A549 treated with AZD2906 at 1 μM for 4 hours (cell line): Measurements from ENCODE around the gene THRSP. TPM values are rescaled to one million over a fixed set of nuclear protein-coding genes. Genes with fewer than 3 reads are reported as not detected.

Experiments
- total RNA-seq: library from RNA; stranded (reverse); fragments of 200-300 nt; extraction: Qiagen RNA extraction; gene quantifications from 5 replicates; pipeline ENCODE4 v1.2.3, GENCODE V29; 2022

THRSP gene, protein sequence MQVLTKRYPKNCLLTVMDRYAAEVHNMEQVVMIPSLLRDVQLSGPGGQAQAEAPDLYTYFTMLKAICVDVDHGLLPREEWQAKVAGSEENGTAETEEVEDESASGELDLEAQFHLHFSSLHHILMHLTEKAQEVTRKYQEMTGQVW
- not detected in 5 replicates for total RNA-seq

DNA sequence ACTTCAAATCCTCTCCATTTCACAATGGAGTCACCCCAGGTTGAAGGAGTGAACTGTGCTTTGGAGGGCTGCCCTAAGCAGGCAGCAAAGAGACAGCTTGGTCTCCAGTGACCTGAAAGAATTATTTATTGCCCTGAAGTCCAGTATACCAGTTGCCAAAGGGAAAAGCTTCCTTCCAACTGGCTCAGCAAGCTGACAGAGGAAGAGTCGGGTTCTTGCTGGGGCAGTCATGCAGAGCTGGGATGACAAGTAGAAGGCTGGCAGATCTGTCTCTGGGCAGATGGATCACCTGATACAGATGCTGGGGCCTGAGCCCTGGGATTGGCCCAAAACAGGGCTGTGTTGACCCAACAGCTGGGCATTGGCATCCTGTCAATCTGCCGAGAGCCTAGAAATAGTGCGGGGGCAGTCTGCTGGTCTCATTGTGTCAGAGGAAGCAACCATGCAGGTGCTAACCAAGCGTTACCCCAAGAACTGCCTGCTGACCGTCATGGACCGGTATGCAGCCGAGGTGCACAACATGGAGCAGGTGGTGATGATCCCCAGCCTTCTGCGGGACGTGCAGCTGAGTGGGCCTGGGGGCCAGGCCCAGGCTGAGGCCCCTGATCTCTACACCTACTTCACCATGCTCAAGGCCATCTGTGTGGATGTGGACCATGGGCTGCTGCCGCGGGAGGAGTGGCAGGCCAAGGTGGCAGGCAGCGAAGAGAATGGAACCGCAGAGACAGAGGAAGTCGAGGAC lies at the start of gene THRSP:
Gene THRSP (plus strand): TSS at position 422 of the 742 bp plus-strand sequence. CDS start 21 bp downstream, at position 443.

DNA sequence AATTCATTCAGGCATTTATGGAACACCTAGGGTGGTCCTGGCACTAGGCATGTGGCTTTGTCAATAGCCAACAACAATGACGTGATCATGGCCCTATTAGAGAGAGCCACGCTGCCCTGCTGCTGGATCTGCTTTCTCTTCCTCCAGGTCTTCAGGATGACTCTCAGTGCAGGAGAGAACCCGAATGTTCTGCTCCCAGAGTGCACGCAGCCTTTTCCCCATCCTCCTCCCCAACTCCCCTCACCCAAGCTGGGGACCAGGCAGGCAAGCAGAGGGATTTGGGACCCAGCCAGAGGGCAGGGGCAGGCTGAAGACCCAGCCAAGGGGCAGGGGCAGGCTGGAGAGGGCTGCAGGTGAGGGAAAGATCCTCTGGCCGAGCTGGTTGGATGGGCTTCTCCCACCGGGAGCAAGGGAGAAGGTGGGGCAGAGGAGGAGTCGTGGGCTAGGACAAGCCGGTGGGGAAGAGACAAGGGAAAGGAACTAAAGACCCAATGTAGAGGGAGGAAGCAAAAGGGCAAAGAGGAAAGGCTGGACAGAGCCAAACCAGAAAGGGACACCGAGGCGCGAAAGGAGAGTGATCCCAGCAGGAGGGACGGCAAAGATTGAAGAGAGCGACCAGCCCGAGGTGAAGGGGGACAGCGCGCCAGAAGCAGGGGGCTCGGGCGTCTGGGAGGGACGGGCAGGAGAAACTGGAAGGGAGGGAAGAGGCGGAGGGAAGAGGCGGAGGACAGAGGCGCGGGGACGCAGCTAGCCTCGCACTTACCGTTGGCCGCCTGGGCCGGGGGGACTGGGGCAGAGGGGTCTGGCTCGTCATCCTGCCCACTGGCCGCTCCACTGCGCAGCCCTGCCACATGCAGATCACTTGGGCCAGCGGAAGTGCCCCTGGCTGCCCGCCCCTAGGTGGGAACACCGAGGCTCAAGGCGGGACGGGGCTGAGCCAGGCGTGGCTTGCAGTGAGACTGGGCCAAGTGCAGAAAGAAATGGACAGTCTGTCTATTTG lies 41.0 kb upstream of the THRSP start, which contains the start of gene KCTD14:
Gene KCTD14 (minus strand): TSS at position 880 of the 1,000 bp plus-strand sequence. CDS start 27 bp downstream, at position 853.

DNA sequence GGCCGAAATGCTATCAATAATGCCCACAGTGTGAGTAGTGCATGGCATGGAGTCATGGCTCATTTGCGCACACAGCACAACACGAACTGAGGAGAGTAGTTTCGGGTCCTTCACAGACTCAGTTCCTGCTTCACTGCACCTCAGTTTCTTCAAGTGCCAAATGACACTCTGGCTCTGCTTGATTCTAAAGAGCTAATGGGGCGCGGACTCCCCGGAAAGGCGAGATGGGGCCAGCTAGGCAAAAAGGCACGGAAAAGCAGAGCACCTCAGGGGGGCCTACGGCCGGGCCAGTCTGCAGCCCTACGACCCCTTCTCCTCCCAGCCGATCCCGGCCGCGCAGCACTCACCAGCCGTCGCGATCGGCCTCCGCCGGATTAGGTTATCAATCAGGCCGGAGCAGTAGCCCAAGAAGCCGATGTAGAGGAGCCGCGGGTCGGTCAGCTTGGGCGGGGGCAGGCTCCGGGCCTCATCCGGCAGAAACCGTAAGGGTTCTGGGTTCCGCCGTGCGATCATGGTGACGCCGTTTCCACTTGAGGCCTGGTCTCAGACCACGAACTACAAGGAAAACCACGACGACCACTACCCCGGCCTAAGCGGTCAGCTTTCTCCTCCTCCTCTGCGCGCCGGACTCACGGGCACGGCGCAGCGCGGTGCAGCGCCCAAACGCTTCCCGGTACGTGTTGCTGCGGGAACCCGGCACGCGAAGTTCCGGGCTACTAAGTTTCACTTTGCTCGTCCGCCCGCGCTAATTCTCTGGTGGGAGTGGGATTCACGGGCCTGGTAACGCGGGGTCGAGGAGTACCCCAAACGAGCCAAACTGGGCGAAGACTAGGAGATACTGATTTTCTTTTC lies 15.8 kb downstream of the THRSP start, which contains the start of gene NDUFC2:
Gene NDUFC2 (minus strand): TSS at position 631 of the 852 bp plus-strand sequence. CDS start 118 bp downstream, at position 513.

Other genes with a start within 250 kb of the THRSP start
- gene RSF1, start 243.1 kb upstream of the THRSP start, total RNA-seq = 11.1 to 20.2 TPM (median 14.2 TPM) in 5 replicates
- gene AAMDC, start 242.7 kb upstream of the THRSP start, total RNA-seq = 26.1 to 32.8 TPM (median 29.5 TPM) in 5 replicates
- gene INTS4, start 69.2 kb upstream of the THRSP start, total RNA-seq = 16.0 to 19.0 TPM (median 16.9 TPM) in 5 replicates
- 1.2 to 2.0 TPM (median 1.4 TPM) in 5 replicates for gene KCTD14, start 40.6 kb upstream of the THRSP start, total RNA-seq
- 242 to 263 TPM (median 255 TPM) in 5 replicates for gene NDUFC2, start 16.0 kb downstream of the THRSP start, total RNA-seq
- 52.3 to 58.9 TPM (median 57.1 TPM) in 5 replicates for gene ALG8, start 75.8 kb downstream of the THRSP start, total RNA-seq
- gene KCTD21, start 124.8 kb downstream of the THRSP start, total RNA-seq = 7.4 to 9.3 TPM (median 8.4 TPM) in 5 replicates
- gene USP35, start 125.1 kb downstream of the THRSP start, total RNA-seq = 7.0 to 8.7 TPM (median 8.3 TPM) in 5 replicates